Activated CD4-positive, alpha-beta T cell treated with anti-CD3 and anti-CD28 coated beads, Interleukin-2, amount 50 U/mL, for 48 hours (primary cell): ENCODE results near the gene MYO1G.

Experiments
- DNase-seq, 2 experiments: peaks; one replicate each; pipeline ENCODE4 v3.0.0-alpha.2; 2020

The MYO1G gene

GRCh38 chr7:44980393-44981034, 1.7 kb upstream of the MYO1G start:
- peak; percentile 89 to 93 for DNase-seq

GRCh38 chr7:44979481-44980392, 922 bp upstream of the MYO1G start:
- DNase-seq: peak; percentile 28 to 46

- DNase-seq: peak; percentile 40 to 47
Observed at GRCh38 chr7:44977959-44978335, 868 bp downstream of the MYO1G start.

GRCh38 chr7:44977304-44977958, 1.4 kb downstream of the MYO1G start:
- peak; percentile 85 to 89 for DNase-seq

GRCh38 chr7:44976746-44977196, 2.0 kb downstream of the MYO1G start:
- peak in 1 of 2 experiments; percentile 1 for DNase-seq

GRCh38 chr7:44976040-44976745, 2.6 kb downstream of the MYO1G start:
- peak in 1 of 2 experiments; percentile 5 for DNase-seq

GRCh38 chr7:44975331-44976039, 3.3 kb downstream of the MYO1G start:
- DNase-seq: no peak

GRCh38 chr7:44974549-44974948, 4.3 kb downstream of the MYO1G start:
- DNase-seq: peak in 1 of 2 experiments; percentile 10

GRCh38 chr7:44973610-44974401, 5.0 kb downstream of the MYO1G start:
- peak; percentile 61 to 68 for DNase-seq

- peak in 1 of 2 experiments; percentile 7 for DNase-seq
Observed at GRCh38 chr7:44972562-44972961, 6.3 kb downstream of the MYO1G start.

- DNase-seq: peak; percentile 10 to 13
Observed at GRCh38 chr7:44971902-44972441, 6.8 kb downstream of the MYO1G start.

- DNase-seq: peak; percentile 9 to 14
Observed at GRCh38 chr7:44971188-44971901, 7.5 kb downstream of the MYO1G start.

- DNase-seq: peak; percentile 17 to 33
Observed at GRCh38 chr7:44970523-44971051, 8.2 kb downstream of the MYO1G start.

GRCh38 chr7:44969701-44970522, 8.9 kb downstream of the MYO1G start:
- DNase-seq: peak; percentile 10 to 24

- DNase-seq: peak; percentile 4 to 6
Observed at GRCh38 chr7:44969049-44969700, 9.6 kb downstream of the MYO1G start.

- peak; percentile 6 to 13 for DNase-seq
Observed at GRCh38 chr7:44967571-44968446, 11.0 kb downstream of the MYO1G start.
